ENCODE measurements around the gene CARD11.

CARD11 gene

DNA sequence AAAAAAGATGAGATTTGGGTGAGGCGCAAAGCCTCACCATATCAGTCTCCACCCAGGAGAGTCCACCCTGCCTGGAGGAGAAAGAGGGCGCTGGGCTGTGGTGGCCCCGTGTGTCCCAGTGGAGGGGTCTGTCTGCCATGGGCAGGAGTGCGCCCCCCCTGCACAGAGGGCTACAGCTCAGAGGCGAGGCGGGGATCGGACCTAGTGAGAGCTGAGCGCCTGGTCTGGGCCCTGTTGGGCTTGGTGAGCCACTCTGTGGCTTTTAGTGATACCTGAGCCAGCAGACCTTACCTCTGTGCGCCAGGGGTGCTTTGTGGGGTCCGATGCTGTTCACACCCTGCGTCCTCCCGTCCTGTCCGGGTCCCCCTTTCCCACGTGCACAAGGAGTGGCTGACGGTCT, 173.7 kb downstream of the CARD11 start:
- DNase-seq (ENCODE audit: extremely low read depth, low read depth) = no peak
- TF ChIP-seq, protein P1, sequence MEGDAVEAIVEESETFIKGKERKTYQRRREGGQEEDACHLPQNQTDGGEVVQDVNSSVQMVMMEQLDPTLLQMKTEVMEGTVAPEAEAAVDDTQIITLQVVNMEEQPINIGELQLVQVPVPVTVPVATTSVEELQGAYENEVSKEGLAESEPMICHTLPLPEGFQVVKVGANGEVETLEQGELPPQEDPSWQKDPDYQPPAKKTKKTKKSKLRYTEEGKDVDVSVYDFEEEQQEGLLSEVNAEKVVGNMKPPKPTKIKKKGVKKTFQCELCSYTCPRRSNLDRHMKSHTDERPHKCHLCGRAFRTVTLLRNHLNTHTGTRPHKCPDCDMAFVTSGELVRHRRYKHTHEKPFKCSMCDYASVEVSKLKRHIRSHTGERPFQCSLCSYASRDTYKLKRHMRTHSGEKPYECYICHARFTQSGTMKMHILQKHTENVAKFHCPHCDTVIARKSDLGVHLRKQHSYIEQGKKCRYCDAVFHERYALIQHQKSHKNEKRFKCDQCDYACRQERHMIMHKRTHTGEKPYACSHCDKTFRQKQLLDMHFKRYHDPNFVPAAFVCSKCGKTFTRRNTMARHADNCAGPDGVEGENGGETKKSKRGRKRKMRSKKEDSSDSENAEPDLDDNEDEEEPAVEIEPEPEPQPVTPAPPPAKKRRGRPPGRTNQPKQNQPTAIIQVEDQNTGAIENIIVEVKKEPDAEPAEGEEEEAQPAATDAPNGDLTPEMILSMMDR (IDR thresholded peaks at IDR 0.05; ENCODE audit: low read depth, low read length) = no peak

DNA sequence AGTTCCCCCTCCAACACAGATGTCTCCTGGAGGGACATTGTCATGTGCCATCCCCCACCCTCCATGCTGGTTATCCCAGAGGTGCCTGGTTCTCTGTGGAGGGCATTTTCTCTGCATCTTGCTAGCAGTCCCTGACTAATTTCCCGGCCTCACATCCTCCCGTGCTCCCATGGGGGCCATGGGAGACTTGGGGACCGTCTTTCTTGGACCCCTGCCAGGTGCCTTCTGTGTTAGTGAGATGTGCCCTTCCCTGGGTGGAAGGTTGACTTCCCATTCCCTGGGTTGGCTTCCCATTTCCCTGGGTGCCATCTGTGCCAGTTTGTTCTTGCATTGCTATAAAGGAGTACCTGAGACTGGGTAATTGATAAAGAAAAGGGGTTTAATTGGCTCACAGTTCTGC, 177.1 kb downstream of the CARD11 start:
- TF ChIP-seq, protein P1 (IDR thresholded peaks at IDR 0.05; ENCODE audit: low read depth, low read length) = no peak
- no peak for DNase-seq (ENCODE audit: extremely low read depth, low read depth)

DNA sequence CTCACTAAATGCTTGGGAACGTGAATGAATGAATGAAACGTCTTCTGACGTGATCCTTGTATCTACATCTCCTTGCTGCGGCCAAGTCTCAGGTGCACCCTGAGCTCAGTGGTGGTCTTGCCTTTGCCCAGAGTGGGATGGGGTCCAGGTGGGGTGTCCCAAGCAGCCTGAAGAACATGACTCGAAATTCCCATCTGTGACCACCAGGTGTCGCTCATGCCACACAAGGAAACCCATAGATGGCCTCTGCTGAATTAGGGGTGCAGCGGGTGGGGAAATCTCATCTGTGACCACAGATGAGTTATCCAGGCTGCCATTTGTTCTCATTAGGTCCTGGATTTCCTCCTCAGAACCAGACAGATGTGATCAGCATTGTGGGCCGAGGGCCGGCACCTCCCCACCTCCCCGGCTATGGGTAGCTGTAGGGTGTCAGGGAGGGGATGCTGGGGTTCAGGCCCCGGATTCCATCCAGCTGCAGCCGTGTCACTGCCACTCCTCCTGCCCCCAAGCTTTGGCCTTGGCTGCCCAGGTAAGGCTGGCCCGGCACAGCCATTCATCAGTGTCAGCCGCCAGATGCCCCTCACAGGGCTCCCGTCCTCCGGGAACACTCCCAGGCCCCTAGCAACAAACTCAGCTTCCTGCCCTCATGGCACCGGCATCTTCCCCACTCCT, 178.5 kb downstream of the CARD11 start:
- DNase-seq (ENCODE audit: extremely low read depth, low read depth) = peak; percentile 27
- TF ChIP-seq, protein P1 (IDR thresholded peaks at IDR 0.05; ENCODE audit: low read depth, low read length) = peak; percentile 83

DNA sequence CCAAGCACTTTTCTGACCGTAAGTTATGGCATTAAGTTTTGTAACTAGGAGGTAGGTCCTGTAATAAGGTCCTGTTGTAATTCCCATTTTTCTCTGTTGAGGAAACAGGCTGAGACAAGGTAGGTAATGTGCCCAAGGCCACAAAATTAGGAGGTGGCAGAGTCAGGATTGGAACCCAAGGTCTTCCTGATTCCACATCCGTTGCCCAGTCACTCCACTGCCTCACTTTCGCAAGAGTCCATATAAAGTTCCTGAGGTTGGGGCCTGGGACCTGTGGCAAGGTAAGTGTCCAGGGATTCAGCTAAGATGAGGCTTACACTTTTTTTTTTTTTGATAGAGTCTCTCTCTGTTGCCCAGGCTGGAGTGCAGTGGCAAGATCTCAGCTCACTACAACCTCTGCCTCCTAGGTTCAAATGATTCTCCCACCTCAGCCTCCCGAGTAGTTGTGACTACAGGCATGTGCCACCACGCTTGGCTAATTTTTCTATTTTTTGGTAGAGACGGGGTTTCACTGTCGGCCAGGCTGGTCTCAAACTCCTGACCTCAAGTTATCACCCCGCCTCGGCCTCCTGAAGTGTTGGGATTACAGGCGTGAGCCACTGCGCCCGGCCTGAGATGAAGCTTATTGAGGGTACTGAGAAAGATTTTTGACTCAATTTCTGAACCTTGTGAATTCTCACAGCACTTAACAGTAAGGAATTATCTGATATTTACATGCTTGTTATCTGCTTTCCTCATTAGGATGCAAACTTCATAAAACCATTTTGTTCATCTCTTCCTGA, 179.3 kb downstream of the CARD11 start:
- no peak for DNase-seq (ENCODE audit: extremely low read depth, low read depth)

DNA sequence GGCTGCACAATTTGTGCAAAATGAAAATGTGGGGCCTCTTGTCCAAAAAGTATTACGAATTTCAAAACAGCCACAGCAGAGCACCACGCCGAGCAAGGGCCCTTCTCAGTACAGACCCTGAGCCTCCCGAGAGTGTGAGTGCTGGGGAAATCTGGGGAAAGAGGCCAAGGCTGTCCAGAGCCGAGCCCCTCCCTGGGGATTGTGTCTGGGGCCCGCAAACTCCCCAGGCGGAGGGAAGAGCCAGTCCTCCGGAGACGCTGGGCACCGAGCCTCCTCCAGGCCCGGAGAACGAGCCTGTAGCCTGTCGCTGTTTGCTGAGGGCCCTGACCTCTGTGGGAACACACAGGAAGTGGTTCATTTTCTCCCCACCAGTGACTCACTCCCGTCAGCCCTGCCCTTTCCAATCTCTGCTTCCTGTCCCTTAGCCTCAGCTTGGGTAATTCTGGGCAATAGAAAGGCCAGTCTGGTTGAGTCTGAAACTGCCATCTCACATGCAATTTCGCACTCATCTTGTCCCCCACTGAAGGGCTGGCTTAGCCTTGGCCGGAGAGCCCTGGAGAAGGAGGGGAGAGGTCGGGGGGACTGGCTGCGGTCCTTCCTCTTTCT, 180.1 kb downstream of the CARD11 start:
- TF ChIP-seq, protein P1 (IDR thresholded peaks at IDR 0.05; ENCODE audit: low read depth, low read length) = no peak
- DNase-seq (ENCODE audit: extremely low read depth, low read depth) = peak; percentile 87

More for the DNA sequence above, 179.3 kb downstream of the CARD11 start:
- TF ChIP-seq, protein P1 (IDR thresholded peaks at IDR 0.05; ENCODE audit: low read depth, low read length) = no peak

DNA sequence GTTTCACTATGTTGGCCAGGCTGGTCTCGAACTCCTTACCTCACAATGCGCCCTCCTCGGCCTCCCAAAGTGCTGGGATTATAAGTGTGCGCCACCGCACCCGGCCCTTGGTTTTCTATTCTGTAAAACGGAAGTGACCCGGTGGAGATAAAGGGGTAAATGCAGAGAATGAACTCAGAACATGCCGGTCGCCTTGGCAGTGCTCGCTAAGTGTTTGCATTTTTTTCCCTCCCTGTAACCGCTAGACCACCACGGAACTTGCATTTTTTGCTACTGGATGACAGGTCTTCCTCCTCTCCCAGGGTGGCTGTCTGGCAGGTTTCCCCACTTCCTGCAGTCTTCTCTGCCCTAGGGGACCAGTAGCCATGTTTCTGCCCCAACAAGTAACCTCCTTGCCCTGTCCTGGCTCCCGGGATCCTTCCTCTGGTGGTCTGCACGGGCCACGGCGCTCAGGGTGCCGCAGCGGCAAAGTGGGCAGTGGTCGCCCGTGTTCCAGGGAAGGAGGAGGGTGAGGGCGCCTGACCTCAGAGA, 180.8 kb downstream of the CARD11 start:
- no peak for DNase-seq (ENCODE audit: extremely low read depth, low read depth)
- TF ChIP-seq, protein P1 (IDR thresholded peaks at IDR 0.05; ENCODE audit: low read depth, low read length) = no peak

DNA sequence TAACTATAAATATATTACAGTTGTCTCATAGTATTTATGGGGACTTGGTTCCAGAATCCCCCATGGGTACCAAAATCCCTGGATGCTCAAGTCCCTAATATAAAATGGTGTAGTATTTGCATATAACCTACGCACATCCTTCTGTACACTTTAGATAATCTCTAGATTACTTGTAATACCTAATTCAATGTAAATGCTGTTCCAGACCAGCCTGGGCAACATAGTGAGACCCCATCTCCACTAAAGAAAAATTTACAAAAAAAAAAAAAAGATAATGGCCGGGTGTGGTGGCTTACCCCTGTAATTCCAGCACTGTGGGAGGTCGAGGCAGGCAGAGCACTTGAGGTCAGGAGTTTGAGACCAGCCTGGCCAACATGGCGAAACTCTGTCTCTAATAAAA, 182.2 kb downstream of the CARD11 start:
- TF ChIP-seq, protein P1 (IDR thresholded peaks at IDR 0.05; ENCODE audit: low read depth, low read length) = no peak
- no peak for DNase-seq (ENCODE audit: extremely low read depth, low read depth)

Measured in AG09319 (cell line).